Activated T-cell treated with anti-CD3 and anti-CD28 coated beads for 1 hour (primary cell): ENCODE measurements around the gene LRRC17.
"Not testable (repeated sequence)": the region's sequence is repeated elsewhere in the genome, so short reads cannot be mapped to it uniquely, and the experiment has no call there.

Source experiments
- DNase-seq: peaks from one replicate; pipeline ENCODE4 v3.0.0-alpha.2; 2020; ENCODE audit warnings: low read depth

Gene LRRC17

GRCh38 chr7:102897211-102897631 is 15.6 kb upstream of the LRRC17 start:
- no peak for DNase-seq

GRCh38 chr7:102897856-102898531 is 14.8 kb upstream of the LRRC17 start:
- DNase-seq, result no peak

GRCh38 chr7:102898532-102898859 is 14.3 kb upstream of the LRRC17 start:
- no peak for DNase-seq

GRCh38 chr7:102902052-102902451 is 10.7 kb upstream of the LRRC17 start:
- DNase-seq, result not testable (repeated sequence)

DNA sequence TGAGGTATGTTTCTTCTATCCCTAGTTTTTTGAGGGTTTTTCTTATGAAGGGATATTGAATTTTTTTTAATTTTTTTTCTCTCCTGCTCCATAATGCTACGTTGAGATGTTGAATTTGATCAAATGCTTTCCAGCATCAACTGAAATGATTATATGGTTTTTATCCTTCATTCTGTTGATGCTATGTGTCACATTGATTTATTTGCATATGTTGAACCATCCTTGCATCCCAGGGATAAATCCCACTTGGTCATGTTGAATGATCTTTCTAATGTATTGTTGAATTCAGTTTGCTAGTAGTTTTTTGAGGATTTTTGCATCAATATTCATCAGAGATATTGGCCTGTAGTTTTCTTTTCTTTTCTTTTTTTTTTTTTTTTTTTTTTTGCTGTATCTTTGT is 9.2 kb upstream of the LRRC17 start:
- DNase-seq, result not testable (repeated sequence)

- DNase-seq, result no peak
Observed at GRCh38 chr7:102908676-102909075, 4.1 kb upstream of the LRRC17 start.

GRCh38 chr7:102913826-102914225 is 1.0 kb downstream of the LRRC17 start:
- DNase-seq, result no peak

- DNase-seq, result no peak
Observed at GRCh38 chr7:102914585-102914984, 1.8 kb downstream of the LRRC17 start.

- no peak for DNase-seq
Observed at GRCh38 chr7:102916426-102916825, 3.6 kb downstream of the LRRC17 start.

DNA sequence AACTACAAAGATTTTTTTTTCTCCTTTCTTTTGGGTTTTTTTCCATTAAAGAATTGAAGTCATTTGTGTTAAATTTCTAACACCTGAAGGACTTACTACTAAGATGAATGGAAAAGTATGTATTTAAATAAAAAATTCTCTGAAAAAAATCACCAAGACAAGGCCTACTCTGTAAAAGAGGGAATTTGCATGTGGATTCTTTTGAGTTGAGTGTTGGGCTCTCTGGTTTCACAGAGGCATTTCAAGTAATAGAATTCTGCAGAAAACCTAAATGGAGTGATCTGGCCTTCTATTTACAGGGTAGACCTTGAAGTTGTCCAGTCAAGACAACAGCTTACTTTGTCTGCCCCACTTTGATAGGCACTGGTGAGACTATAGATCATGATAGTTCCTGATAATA is 4.1 kb downstream of the LRRC17 start:
- no peak for DNase-seq

DNA sequence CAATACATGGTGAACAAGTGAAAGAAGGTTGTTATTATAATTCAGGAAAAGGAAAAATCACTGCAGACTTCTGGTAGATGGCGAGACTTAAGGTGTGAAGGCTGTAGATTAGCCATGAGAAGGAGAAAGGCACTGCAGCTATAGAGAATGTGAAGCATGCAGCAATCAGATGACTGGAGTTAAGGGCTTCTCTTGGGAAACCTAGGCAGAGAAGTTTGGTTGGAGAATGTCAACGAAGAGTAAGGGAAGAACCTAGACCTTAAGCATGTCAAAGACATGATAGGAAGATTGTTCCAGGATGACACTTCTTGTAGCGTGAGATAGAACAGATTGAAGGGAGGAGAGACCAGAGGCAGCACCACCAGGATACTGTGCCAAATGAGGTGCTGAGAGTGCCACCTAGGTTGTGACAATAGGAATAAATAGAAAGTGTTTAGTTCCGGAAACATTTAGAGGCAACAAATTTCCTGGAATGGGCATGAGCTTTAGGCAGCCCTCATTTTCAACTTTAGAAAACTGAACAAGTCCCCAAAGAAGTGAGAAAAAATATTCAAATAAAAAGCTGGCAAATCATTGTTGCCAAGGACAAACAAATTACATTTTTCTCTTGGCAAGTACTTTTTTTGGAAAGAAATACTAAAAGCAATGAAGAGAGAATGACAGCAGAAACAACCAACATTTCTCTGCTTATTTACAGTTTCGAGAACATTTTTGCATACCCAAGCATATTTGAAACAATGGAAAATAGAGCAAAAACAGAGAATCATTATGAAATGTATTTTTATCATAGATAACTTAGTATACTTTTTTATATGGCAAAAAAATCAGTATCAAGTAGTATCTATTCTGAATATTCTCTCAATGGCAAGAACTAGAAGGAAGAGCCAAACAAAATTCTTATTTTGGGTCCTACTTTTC is 4.9 kb downstream of the LRRC17 start:
- no peak for DNase-seq

- no peak for DNase-seq
Observed at GRCh38 chr7:102918845-102919244, 6.0 kb downstream of the LRRC17 start.

DNA sequence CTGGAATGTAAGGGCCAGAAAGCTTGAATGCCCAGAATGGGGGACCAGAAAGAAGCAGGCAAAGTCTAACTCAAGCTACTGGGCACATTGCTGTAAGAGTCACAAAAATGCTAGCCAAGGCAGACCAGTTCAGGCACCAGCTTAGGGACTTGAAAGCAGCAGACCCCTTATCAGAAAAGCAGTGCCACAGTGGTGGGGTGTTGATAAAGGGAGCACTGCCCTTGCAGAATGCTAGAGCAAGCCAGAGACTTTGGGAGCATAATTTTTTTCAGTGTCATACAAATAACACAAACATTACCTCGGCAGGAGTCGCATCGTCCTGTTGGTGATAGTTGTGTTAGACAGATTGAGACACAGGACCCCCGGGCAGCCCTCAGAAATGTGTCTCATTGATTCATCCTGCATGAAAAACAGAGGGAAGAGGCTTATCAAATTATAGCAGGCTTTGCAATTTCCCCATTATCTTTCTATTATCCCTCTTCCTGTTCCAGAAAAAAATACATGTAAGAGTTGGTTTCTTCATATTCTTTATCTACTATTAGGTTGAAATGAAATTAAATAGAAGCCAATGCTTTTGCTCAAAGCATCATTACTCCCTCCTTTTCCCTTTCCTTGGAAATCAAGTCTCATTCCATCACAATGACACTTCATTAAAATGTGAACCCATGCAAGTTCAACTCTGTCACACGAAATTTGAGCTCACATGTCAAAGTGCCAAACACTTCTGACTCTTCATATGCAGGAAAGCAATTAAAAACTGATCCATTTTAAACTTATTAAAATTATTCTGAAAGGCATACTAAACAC is 13.4 kb downstream of the LRRC17 start:
- DNase-seq, result no peak

DNA sequence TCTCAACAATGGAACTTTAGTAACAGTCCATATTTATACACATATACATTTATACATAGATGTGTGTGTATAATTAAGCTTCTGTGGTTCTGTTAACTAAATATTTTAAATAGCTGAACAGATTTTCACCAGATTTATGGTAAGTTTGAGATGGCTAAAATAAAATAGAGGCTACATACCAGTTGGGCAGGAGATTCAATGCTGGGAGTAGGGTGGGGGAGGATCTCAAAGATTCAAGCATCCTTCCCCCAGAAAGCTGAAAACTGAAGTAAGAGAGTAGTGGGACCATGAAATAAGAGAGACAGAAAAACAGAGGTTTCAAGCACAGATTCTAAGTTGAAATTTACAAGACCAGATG is 14.0 kb downstream of the LRRC17 start:
- no peak for DNase-seq

- no peak for DNase-seq
Observed at GRCh38 chr7:102927312-102927933, 14.6 kb downstream of the LRRC17 start.

DNA sequence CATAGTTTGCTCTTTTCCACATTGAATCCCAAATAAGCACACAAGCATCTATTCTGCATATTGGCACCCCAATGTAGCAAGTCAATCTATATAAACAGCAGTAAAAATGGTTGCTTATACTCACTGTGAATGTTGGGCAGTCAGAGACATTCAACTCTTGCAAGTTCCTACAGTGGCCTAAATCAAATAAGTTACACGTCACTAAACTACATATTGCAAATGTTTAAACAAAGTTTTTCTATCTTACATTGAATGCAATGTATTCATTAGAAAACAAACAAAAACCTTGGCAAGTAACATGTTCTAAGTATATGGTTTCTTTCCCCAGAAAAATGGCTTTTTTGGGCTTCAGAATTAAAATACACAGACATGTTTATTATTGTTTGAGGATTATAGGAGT is 19.0 kb downstream of the LRRC17 start:
- no peak for DNase-seq

DNA sequence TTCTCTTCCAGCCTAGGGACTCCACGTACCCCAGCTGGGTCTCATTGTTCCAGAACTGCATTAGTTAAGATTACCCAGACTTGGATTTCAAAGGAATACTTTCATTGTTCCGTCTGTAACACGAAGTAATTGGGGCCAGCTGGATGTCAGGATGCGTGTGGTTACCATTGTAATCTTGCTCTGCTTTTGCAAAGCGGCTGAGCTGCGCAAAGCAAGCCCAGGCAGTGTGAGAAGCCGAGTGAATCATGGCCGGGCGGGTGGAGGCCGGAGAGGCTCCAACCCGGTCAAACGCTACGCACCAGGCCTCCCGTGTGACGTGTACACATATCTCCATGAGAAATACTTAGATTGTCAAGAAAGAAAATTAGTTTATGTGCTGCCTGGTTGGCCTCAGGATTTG is 21.0 kb downstream of the LRRC17 start:
- DNase-seq, result no peak

GRCh38 chr7:102934239-102934638 is 21.4 kb downstream of the LRRC17 start:
- DNase-seq, result no peak

DNA sequence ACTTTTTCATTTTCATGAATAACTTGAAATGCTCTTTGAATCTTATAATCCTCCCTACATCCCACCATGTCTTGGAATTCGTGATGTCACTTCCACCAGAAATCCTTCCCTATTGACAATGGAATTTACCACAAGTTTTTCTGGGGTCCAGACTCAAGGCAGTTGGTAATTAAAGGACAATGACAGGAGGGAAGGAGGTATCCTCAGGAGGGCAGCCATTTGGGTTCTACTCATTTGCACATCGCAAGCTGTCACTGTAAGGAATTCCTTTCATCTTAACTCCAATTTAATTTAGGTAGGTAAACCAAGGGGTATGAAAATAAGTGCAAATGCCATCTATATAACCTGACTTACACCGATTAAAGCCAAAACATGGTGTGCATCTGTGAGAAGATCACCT is 21.9 kb downstream of the LRRC17 start:
- no peak for DNase-seq

DNA sequence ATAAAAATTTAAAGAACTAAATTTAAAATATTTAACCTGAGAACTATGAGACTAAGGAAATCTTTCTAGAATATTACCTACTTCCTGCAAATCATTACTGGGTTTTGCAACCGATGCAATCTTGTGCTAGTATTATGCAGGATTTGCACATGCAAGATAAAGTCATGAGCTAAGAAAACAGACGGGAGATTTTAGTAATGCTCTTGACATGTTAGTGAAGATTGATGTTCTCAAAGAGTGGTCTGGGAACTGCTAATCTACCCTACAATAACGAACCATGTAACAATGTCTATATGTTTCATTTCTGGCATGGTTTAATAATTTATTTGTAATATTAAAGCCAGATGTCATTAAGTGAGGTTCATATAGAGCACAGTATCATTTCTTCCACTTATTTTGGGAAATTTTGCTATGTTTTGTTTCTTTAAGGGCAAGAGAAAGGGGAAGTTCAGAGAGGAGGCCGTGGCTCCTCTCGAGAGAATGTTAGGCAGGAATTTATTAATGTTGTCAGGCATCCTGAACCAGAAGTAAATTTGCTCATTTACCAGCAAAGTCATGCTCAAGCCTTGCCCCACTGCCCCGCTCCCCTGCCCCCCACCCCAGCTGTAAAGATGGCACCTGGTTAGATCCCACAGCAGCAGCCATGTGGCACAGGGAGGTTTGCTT is 22.8 kb downstream of the LRRC17 start:
- no peak for DNase-seq

DNA sequence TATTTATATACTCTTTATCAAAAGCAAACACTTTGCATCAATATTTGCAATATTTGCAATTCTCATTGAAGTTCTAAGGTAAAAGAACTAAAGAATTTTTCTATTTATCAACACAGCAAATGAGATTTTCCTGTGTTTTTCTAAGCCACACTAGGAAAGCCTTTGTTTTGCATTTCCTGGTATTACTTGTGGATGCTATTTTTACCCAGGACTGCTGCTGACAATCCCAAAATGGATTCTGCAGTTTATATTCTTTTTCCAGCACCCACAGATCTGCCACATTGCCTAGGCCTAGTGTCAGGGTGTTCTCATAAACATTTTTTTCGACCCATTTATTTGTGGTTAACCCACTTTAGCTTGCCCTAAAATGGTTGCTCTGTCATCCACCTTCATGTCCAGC is 25.9 kb downstream of the LRRC17 start:
- DNase-seq, result no peak
